ENCODE data around the gene MST1.

DNA sequence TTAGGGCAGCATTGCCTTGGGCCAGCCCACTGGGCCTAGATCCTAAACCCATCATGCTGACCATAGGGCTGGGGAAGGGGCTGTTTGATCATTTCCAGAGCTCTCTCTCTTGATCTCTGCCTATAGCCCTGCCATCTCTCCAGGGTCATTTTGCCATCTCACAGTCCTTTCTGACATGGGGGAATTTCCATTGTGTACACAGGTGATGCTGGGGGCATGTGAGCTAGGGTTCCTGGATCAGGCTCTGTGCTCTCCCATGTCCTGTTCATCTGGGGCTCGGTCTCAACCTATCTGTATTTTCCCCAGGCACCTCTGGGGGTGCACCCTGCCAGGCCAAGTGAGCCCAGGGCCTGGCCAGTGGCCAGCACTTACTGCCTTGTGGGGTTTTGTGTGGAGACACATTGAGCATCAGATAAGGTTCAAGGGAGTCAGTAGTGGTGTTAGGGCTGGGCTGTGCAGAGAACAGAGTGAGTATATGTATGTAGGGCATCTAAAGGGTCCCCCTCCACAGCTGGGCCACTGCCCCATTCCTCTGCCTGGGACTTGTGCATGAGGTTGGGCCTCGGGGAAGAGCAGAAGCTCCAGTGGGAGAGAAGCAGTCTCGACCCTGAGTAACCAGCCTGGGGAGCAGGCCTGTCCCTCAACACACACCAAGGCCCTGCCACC lies 40.8 kb downstream of the MST1 start:
- TF ChIP-seq, protein P1, sequence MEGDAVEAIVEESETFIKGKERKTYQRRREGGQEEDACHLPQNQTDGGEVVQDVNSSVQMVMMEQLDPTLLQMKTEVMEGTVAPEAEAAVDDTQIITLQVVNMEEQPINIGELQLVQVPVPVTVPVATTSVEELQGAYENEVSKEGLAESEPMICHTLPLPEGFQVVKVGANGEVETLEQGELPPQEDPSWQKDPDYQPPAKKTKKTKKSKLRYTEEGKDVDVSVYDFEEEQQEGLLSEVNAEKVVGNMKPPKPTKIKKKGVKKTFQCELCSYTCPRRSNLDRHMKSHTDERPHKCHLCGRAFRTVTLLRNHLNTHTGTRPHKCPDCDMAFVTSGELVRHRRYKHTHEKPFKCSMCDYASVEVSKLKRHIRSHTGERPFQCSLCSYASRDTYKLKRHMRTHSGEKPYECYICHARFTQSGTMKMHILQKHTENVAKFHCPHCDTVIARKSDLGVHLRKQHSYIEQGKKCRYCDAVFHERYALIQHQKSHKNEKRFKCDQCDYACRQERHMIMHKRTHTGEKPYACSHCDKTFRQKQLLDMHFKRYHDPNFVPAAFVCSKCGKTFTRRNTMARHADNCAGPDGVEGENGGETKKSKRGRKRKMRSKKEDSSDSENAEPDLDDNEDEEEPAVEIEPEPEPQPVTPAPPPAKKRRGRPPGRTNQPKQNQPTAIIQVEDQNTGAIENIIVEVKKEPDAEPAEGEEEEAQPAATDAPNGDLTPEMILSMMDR (IDR thresholded peaks at IDR 0.05; ENCODE audit: borderline replicate concordance, extremely low read depth, low read length, poor library complexity, severe bottlenecking): no peak
- no peak for TF ChIP-seq EZH2 (IDR thresholded peaks at IDR 0.05; ENCODE audit: borderline replicate concordance, low read depth, low read length, severe bottlenecking)

All from DND-41 (cell line).